NCI-H345 (cell line): ENCODE measurements around the gene PSPH.
"Not testable (repeated sequence)": the region's sequence is repeated elsewhere in the genome, so short reads cannot be mapped to it uniquely, and the experiment has no call there.

Experiments used
- DNase-seq: peaks from one replicate; lab custom pipeline; 2025; lab: John Stamatoyannopoulos, UW

PSPH gene

GRCh38 chr7:56051339-56052191, at the start of gene PSPH, which contains the start of gene CCT6A:
Gene PSPH (minus strand): TSS chr7:56051444. CDS start chr7:56021212, 30,232 bp downstream.
Gene CCT6A (plus strand): TSS chr7:56051765. CDS start chr7:56051849, 84 bp downstream.
- DNase-seq = peak; percentile 98

GRCh38 chr7:56099653-56100052, 48.4 kb upstream of the PSPH start:
- no peak for DNase-seq

GRCh38 chr7:56098187-56099008, 47.2 kb upstream of the PSPH start:
- not testable (repeated sequence) for DNase-seq

GRCh38 chr7:56097700-56098099, 46.5 kb upstream of the PSPH start:
- DNase-seq = no peak

GRCh38 chr7:56092789-56093531, 41.7 kb upstream of the PSPH start, which contains the start of gene PHKG1:
Gene PHKG1 (minus strand): TSS chr7:56092952. CDS start chr7:56088941, 4,011 bp downstream.
- peak; percentile 51 for DNase-seq

- not testable (repeated sequence) for DNase-seq
Observed at GRCh38 chr7:56092388-56092787, 41.1 kb upstream of the PSPH start.

GRCh38 chr7:56091591-56091990, 40.3 kb upstream of the PSPH start:
- DNase-seq = no peak

- no peak for DNase-seq
Observed at GRCh38 chr7:56087445-56087844, 36.2 kb upstream of the PSPH start.

- DNase-seq = no peak
Observed at GRCh38 chr7:56086761-56087160, 35.5 kb upstream of the PSPH start.

GRCh38 chr7:56083150-56083785, 32.0 kb upstream of the PSPH start:
- DNase-seq = peak; percentile 45

GRCh38 chr7:56081626-56082340, 30.5 kb upstream of the PSPH start:
- DNase-seq = no peak

GRCh38 chr7:56080726-56081435, 29.6 kb upstream of the PSPH start:
- DNase-seq = not testable (repeated sequence)

GRCh38 chr7:56079450-56080185, 28.4 kb upstream of the PSPH start:
- peak; percentile 89 for DNase-seq

- DNase-seq = no peak
Observed at GRCh38 chr7:56078196-56078595, 27.0 kb upstream of the PSPH start.

- no peak for DNase-seq
Observed at GRCh38 chr7:56077681-56078080, 26.4 kb upstream of the PSPH start.

- peak; percentile 64 for DNase-seq
Observed at GRCh38 chr7:56074371-56074791, 23.1 kb upstream of the PSPH start.

GRCh38 chr7:56066376-56066775, 15.1 kb upstream of the PSPH start:
- DNase-seq = not testable (repeated sequence)

GRCh38 chr7:56063882-56064625, 12.8 kb upstream of the PSPH start, which contains the start of gene SUMF2:
Gene SUMF2 (plus strand): TSS chr7:56064286. CDS start chr7:56064312, 26 bp downstream.
- DNase-seq = peak; percentile 88

GRCh38 chr7:56063500-56063881, 12.2 kb upstream of the PSPH start:
- no peak for DNase-seq
